SHP77 treated with DMSO at 0.1 percent for 48 hours (cell line): ENCODE results near the gene GLI3.

Experiments
- DNase-seq: peaks from one replicate; lab custom pipeline; 2025; lab: John Stamatoyannopoulos, UW

The GLI3 gene

GRCh38 chr7:42081671-42082070 lies 155.3 kb downstream of the GLI3 start:
- DNase-seq = no peak

GRCh38 chr7:42080841-42081586 lies 156.0 kb downstream of the GLI3 start:
- peak; percentile 71 for DNase-seq

GRCh38 chr7:42077271-42078135 lies 159.5 kb downstream of the GLI3 start:
- no peak for DNase-seq

- DNase-seq = no peak
These were observed 160.1 kb downstream of the GLI3 start for GRCh38 chr7:42076870-42077269.

GRCh38 chr7:42075418-42075817 lies 161.6 kb downstream of the GLI3 start:
- DNase-seq = no peak

GRCh38 chr7:42074076-42074475 lies 162.9 kb downstream of the GLI3 start:
- DNase-seq = no peak

- DNase-seq = no peak
These were observed 165.4 kb downstream of the GLI3 start for GRCh38 chr7:42071372-42072261.

DNA sequence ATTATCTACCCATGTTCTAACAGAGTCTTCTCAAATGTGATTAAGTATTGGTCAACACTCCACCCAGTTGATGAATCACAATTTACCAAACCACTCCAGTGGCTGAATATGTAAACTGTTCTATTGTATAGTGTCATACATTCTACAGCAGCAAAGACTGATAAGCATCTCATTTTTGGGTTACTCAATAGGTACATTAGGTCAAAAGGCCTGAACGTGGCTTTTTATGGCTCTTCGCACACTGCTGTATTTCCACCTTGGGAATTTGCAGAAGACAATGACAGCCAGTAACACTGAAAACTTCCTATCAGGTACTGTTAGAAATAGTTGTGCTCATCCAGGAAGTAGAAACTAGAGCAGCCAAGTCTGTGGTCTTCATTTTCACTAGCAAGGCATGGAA lies 166.9 kb downstream of the GLI3 start:
- no peak for DNase-seq

- DNase-seq = no peak
These were observed 167.4 kb downstream of the GLI3 start for GRCh38 chr7:42069590-42069989.

GRCh38 chr7:42068554-42069280 lies 168.3 kb downstream of the GLI3 start:
- no peak for DNase-seq

- DNase-seq = no peak
These were observed 171.1 kb downstream of the GLI3 start for GRCh38 chr7:42065942-42066341.

DNA sequence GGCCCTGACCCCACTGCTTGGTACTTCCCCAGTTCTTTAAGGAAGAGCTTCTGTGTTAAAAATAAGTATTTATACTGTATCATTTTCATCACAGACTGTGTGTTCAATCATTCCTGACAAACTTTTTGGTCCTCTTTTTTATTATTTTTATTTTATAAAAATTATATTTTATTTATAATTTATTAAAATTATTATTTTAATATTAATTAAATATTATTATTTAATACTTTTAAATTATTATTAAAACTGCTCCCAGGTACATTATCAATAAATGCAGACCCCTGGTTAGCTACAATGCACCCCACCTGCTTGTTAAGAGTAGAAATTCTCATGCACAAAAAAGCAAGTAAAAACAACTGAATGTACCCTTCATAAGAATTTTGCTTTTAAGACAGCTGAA lies 172.0 kb downstream of the GLI3 start:
- DNase-seq = no peak

DNA sequence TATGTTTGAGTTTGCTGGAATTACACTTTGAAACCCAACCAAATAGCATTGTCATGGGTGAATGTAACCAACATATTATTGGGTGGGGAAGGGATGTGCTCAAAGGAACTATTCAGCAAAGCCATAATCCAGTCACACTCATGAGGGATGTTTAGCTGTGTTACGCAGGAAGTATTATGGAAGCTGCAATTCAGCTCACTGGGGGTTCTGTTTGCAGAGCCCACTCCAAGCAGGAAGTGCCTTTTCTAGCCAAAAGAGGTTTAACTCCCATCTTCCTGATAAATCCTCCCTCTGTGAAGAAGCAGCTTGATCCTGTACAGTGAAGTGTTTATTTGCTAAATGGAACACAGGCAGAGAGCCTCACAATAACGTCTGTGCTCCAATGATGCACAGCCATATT lies 172.5 kb downstream of the GLI3 start:
- DNase-seq = no peak

DNA sequence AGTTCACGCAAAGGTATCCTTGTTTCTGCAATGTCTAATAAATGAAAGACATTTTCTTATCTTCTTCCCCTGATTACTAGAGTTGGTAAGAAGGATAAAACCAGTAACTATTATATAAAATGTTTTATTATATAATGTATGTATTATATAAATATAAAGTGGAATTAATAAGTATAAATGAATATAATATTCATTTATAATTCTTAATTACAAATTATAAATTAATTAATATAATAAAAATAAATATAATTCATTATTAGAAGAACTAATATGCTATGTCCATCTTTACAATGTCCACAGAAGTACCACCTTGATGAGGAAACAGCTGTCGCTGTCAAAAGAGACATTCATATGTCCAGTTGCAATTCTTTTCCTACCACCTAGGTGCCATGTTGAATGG lies 177.7 kb downstream of the GLI3 start:
- DNase-seq = no peak

GRCh38 chr7:42057331-42057730 lies 179.7 kb downstream of the GLI3 start:
- DNase-seq = no peak

DNA sequence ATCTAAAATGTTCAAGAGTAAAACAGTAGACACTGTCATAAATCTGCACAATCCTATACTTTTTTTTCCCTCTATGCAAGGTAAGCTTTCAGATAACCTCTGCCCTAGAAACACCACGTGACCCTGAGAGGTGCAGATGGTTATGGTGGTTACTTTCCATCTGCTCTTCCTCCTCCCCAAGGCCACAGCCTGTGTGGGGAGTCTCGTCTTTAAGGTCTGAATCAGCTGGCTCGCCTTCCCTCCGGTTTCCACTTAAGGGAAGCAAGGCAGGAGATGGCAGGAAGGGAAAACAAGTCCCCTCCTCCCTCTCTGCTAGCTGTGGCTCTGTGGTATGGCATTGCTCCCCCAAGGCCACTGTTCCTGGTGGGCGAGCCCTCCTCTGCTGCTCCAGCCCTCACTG lies 181.8 kb downstream of the GLI3 start:
- no peak for DNase-seq

GRCh38 chr7:42053834-42054233 lies 183.2 kb downstream of the GLI3 start:
- no peak for DNase-seq

- no peak for DNase-seq
These were observed 187.2 kb downstream of the GLI3 start for GRCh38 chr7:42049761-42050160.

GRCh38 chr7:42046483-42046882 lies 190.5 kb downstream of the GLI3 start:
- DNase-seq = no peak

GRCh38 chr7:42045961-42046360 lies 191.0 kb downstream of the GLI3 start:
- DNase-seq = no peak

GRCh38 chr7:42039921-42040320 lies 197.1 kb downstream of the GLI3 start:
- no peak for DNase-seq

DNA sequence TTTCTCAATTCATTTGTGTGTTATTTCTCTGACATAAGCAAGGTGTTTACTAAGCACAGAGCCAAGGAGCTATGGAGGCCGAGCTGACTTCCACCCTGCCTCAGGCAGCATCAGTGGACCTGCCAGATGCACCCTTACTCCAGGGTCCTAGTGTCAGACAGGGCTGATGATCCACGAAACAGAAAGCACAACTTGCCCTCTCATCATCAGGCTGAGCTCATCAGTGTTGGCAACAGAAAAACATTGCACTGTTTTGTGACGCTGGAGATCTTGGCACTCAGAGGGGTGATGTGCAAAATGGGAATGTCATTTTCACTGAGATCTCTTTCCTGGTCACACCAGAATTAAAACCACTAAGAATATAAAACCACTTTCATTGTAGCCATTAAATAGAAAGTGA lies 201.8 kb downstream of the GLI3 start:
- DNase-seq = no peak
